K562 (cell line): Measurements from ENCODE around the gene SAT2.

Experiments
- PHB2 ChIP-seq: fragments of 450-650 bp; IDR thresholded peaks from 2 replicates; pipeline ENCODE4 v1.6.1; 2017; ENCODE audit warnings: low read depth
- POLR2A ChIP-seq: fragments of 450-650 bp; conservative IDR thresholded peaks from 2 replicates; pipeline ENCODE4 v1.6.1; 2016

DNA sequence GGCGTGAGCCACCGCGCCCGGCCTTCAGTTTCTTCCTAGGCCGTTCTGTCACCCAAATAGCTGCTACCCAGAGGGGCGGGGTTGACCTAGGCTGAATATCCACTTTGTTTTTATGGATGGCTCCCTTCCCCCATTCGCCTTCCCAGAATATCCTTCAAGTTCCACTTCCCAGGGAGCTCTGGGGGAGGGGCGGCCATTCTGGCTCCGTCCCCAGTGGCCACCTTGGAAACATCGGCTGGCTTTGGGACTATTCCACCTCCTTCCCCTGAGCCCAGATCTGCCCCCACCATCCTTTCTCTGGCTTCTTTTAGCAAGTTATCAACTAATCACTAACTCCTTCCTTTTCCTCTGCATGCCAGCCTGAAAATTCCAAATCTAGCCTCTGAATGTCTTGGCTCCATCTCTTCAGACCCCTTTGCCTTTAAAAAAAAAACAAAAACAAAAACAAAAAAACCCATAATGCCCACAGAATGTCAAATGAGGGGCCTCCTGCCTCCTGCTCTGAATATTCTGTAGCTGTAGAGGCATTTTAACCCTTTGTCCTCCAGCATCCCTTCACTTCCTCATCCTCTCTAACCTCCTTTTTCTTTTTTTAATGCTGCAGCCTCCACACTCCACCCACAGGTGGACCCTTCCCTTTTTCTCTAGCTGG is 29.5 kb upstream of the SAT2 start:
- no peak for TF ChIP-seq PHB2
- no peak for TF ChIP-seq POLR2A
